Glomerular visceral epithelial cell (primary cell): ENCODE data around the gene CLEC7A.

Experiments
- DNase-seq: peaks from one replicate; pipeline ENCODE4 v3.0.0-alpha.2; 2016; ENCODE audit errors: extremely low spot score

CLEC7A gene

GRCh38 chr12:10094646-10095395 lies 35.2 kb downstream of the CLEC7A start:
- no peak for DNase-seq

- no peak for DNase-seq
These were observed 40.8 kb downstream of the CLEC7A start for GRCh38 chr12:10088955-10089900.

- no peak for DNase-seq
These were observed 42.0 kb downstream of the CLEC7A start for GRCh38 chr12:10088031-10088430.

GRCh38 chr12:10086387-10086786 lies 43.6 kb downstream of the CLEC7A start:
- no peak for DNase-seq

- DNase-seq: no peak
These were observed 45.3 kb downstream of the CLEC7A start for GRCh38 chr12:10084733-10085132.

GRCh38 chr12:10082117-10082874 lies 47.7 kb downstream of the CLEC7A start:
- DNase-seq: no peak

GRCh38 chr12:10075451-10075850 lies 54.5 kb downstream of the CLEC7A start:
- no peak for DNase-seq

- no peak for DNase-seq
These were observed 56.7 kb downstream of the CLEC7A start for GRCh38 chr12:10073261-10073660.

- no peak for DNase-seq
These were observed 57.9 kb downstream of the CLEC7A start for GRCh38 chr12:10072131-10072530.

GRCh38 chr12:10070380-10070779 lies 59.6 kb downstream of the CLEC7A start:
- no peak for DNase-seq

GRCh38 chr12:10069976-10070375 lies 60.0 kb downstream of the CLEC7A start:
- DNase-seq: no peak

GRCh38 chr12:10069099-10069498 lies 60.9 kb downstream of the CLEC7A start:
- no peak for DNase-seq

GRCh38 chr12:10068644-10069043 lies 61.4 kb downstream of the CLEC7A start:
- no peak for DNase-seq

- no peak for DNase-seq
These were observed 62.1 kb downstream of the CLEC7A start for GRCh38 chr12:10067942-10068341.

- DNase-seq: no peak
These were observed 62.7 kb downstream of the CLEC7A start for GRCh38 chr12:10067264-10067663.
